Head of caudate nucleus (tissue), 42 donors: ENCODE results near the gene PAX9.

Experiments
- DNase-seq, 42 donors: peaks; one replicate each; pipeline versions ENCODE4 v3.0.0 to v3.0.0-alpha.2; 2020 to 2021; ENCODE audit warnings: mixed read lengths in 7 of 42
- intact Hi-C: fragments of 100-400 bp; cut with DNase I; formaldehyde crosslinking; loops from one replicate; pipeline ENCODE4 v1.15.0; 2022

Gene PAX9

DNA sequence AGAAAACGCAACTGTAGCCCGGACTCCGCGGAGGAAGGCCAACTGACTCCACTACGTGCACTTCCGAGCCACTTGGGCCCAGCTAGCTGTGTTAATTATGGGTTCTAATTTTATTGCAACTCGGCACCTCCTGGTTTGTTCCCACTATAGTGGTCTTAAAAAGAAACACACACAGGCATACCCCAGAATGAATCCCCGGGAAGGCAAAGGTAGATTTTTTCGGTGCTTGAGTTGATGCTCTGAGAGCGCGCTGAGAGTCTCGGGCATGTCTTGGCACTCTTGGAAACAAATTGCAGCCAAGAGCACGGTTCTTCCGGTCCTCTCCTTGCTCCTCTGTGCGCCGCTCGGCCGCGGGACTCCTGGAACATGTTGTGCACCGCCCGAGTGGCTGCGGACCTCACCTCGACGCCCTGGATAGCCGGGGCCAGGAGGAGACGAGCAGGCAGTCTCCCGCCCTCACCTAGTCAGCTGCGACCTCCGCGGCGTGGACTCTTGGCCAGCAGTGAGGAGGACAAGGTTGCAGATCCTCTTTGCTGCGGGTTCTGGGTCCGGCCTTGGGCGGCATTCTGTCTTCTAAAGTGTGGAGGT is 6.8 kb upstream of the PAX9 start:
- DNase-seq: no peak
- intact Hi-C loops: loop anchor here (10.0 kb wide), 1 partner anchor 930 kb away; no protein-coding TSS in a partner anchor

DNA sequence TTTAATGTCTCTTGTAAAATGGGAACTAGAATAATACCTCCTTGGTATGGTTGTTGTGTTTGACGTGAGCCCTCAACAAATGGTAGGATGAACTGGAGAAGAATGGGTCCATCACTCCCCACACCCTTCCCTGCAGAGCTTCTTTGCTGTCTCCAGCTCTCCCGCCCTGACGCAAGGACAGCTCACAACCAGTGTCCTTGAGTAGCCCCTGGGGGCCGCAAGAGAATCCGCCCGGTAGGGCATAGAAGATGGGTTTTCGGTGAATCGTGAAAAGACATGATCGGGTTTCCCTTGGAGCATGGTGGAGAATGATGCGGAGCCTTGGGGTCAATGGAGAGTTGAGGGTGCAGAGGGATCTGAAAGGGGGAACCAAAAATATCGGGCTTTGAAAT is 6.1 kb upstream of the PAX9 start:
- DNase-seq: no peak
- intact Hi-C loops: loop anchor here (10.0 kb wide), 1 partner anchor 929 kb away; no protein-coding TSS in a partner anchor

DNA sequence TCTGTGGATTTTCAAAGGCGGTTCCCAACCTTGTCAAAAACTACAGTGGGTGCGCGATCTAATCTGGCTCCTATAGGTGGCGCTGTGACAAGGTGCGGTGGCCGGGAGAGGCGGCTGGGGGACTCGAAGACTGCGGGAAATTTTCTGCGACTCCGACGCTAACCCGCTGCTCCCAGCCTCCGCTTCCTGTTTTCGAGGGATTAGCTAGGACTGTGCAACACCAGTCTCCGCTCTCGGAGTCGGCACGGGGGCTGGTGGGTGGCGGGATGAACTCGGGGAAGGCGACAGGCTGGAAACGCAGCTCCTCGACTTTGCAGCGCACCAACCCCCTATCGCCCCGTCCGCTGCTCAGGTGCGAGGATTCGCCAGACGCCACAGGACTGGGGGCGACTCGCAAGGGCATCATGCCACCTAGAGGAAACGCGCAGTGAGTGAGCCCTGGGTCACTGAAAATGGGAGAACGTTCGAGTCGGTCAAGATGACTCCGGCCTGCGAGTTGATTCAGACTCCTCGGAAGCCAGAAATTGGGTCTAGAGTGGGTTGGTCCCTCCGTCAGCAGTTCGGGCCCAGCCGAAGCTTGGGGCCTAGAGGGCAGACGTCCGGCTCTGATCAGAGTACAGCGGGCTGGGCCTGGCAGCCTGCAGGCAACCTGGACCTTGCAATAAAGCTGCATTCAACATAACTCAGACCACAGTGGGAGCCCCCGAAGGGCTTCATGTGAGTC is 5.5 kb upstream of the PAX9 start:
- intact Hi-C loops: loop anchor here (10.0 kb wide), 1 partner anchor 929 kb away; no protein-coding TSS in a partner anchor
- no peak for DNase-seq

DNA sequence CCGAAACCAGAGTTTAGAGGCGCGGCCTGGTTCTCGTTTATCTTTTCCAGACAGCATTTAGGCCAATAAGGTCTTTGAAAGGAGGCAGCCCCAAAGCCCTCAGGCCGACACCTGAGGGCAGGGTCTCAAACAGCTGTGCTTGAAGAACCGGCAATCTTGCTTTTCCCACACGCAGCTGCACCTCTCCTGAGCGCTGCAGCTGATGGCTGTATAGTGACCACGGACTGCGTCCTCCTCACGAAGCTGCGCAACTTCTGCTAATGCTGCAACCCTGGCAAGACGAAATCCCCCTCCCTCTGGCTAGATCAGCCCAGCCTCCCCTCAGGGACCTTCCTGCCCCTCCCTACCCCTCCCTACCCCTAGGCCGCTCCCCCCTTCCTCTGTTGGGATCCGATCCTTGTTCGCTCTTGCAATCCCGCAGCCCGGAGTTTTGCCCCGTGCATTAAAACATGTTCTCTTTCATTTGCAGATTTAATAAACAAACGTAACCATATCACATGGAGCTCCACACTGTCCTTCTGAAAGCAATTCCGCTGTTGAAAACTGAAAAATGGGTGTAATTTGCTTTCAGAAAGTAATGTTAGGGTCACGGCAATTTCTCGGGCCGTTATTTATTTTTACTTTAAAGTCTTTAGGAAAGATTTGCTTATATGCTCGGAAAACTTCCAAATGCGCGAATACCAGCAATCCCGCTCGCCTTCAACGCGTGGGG is 4.8 kb upstream of the PAX9 start:
- intact Hi-C loops: loop anchor here (10.0 kb wide), 1 partner anchor 928 kb away; no protein-coding TSS in a partner anchor
- DNase-seq: no peak

DNA sequence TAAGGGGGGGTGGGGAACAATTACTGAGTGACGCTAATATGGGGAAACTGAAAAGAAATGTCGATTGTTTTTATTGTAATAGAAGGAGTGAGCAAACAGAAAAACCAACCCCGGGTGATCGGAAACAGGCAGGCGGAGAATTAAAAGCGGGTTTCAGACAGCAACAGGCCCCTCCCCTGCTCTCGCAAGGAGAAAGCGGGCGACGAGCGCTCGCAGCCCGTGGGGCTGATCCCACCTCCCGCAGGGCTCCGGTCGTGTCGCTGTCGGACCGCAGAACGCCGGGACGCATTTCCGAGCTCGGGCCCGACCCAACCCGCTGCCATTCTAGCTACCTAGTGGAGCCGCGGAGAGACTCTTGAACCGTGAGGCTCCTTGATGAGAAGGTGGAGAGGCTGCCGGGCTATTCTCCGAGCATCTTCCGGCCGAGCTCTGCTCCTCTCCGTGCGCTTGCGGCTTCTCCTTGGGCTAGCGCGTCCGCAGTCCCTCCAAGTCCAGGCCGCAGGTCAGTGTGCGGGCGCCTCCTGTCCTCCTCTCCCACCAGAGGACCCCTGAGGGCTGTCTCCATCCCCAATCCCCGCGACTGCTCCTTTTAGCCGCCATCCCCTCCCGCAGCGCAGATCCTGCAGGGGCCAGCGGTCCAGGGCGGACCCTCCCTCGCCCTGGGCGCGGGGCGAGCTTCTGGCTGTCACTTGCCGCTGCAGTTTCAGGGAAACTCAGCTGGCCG is 4.1 kb upstream of the PAX9 start:
- DNase-seq: no peak
- intact Hi-C loops: loop anchor here (10.0 kb wide), 1 partner anchor 927 kb away; no protein-coding TSS in a partner anchor

DNA sequence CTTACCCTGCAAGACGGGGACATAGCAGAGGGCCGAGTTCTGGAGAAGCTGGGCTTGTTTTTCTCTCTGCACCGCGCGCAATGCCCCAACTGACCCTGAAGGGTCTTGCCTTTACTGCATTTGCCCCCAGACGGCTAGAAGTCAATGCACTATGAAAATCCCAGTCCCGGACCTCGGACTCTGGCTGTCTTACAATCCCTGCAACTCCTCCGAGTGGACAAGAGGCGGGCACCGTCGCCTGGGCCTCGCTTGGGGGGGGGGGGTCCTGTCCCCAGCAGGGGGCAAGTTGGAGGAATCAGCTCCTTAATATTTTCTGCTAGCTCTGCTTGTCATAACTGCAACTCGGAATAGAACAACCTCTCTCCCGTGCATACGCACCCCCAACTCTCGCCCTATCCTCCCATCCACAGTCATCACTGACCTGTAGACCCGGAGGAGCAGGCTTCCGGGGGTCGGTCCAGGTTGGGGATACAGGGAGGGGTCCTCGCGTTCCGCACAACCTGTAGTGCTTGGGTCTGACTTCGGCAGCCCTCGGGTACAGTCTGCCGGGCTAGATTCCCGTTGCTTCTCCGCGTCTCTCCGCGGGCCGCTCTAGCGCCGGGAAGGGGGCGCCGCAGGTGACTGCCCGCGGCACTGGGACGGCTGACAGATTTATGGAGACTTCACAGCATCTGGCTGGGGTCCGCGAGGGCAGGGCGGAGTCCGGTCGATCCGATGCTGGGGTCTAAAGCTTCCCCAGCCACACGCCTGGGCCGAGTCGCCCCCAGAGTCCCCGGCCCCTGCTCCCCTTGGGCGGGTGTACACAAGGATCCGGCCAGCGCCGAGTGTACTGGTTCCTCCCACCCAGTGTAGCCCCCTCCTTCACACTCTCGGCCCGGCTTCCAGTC is 3.3 kb upstream of the PAX9 start:
- intact Hi-C loops: loop anchor here (10.0 kb wide), 1 partner anchor 926 kb away; no protein-coding TSS in a partner anchor
- no peak for DNase-seq

DNA sequence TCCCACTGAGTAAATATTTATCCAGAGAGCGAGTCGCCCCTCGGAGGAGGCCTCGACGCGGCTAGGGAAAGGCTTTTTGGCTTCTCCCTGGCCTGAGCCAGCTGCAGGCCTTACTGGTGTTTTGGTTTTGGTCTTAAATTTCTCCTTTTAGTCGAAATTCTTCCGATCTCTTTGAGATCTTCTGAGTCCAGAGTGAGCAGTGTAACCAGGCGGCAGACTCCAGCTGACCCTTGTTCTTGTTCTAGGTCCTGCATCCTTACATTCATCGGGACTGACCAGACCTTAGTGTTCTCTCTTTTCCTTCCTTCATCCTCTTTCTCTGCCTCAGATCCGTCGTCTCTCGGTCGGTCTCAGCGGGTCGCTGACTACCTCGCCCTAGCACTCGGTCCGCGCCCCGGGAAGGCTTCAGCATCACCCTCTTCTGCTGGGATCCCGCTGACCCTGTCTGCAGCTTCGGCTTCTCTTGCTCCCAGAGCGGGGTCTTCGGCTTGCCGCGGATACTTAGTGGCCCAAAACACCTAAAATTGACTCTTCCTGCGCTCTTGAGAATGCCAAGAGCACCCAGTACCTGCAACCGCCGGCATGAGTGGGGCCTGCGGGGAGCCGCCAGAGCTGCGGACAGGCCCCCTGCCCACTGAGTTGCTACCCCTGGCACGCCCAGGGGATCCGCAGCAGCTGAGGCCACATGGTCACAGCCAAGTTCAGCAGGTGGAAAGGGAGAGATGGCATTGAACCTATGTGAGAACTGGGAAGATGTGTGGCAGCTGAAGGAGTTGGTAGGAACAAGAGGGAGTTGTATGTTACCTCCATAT is 2.4 kb upstream of the PAX9 start:
- intact Hi-C loops: loop anchor here (10.0 kb wide), 1 partner anchor 926 kb away; no protein-coding TSS in a partner anchor
- DNase-seq: no peak

DNA sequence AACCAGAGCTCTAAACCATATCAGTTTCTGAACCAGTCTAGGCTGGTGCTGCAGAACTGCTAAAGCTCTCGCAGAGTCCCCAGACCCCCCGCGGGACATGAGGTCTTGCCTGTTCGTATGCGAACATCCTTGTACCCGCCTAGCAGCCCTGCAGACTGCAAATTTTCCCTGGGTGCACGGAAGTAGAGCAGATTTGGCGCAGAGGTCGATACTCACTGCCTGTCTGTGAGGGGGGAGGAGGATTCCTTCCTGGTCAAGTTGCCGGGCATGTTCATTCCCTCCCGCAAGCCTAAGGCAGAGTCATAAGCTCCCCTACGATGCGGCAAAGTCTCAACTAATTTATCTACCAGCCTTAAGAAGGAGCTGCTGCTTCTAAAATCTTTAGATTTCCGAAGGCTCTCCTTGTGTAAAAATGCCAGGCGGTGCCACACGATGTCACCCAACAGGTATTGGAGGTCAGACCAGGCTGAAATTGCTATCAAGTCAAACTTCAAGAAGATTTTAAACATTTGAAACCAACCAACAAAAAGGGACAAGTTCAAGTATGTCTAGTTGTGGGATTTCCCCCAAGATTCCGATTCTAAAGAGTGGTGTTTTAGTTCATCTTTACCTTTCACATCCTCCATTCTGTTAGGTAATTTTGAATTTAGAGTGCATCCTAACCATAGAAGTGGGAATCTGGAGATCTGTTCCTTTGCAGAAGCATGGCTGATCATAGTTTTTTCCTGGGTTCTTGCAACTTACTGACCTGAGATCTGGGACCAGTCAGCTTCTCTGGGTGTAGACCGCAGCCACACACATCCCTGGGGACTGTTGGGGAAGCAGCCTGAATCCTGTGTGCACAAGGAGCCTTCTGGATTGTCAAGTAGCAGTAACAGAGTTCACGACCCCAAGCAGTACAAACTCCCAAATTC is 1.6 kb upstream of the PAX9 start:
- no peak for DNase-seq
- intact Hi-C loops: loop anchor here (10.0 kb wide), 2 partner anchors 135 to 925 kb away; partner anchors contain the start of gene NKX2-1

DNA sequence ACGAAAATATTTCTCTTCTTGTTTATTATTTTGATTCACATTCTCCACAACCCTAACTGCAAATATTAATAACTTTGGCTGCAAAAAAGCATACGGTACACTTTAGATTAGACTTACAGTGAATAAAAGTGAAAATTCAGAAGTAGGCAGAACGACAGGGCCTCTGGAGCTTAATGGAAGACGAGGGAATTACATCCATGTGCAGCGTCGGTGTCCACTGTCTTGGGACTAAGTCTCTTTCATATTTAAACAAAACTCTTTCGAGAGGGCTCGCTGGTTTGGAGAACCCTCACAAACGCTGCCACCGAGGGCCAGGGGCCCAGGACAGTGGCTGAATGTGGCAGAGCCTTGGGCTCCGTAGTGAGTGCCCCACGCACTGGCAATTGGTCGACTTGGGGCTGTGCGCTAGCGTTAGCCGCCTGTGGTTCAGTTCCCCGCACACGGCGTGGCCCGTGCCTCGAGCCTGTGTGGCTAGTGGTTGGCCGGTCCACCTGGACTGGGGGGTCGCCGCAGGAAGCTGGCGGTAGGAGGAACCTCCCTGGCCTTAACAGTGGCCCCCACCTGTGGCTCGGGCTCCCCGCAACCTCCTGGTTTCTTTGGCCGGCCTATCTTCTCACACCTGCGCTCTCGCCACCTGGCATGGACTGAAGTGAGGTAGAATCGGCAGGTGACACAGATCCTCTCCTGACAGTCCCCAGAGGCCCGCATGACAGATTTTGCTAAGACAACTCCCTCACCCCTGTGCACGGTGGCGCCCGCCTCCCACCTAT is 739 bp upstream of the PAX9 start:
- DNase-seq: no peak
- intact Hi-C loops: loop anchor here (10.0 kb wide), 1 partner anchor 136 kb away; the partner anchor contains the start of gene NKX2-1

DNA sequence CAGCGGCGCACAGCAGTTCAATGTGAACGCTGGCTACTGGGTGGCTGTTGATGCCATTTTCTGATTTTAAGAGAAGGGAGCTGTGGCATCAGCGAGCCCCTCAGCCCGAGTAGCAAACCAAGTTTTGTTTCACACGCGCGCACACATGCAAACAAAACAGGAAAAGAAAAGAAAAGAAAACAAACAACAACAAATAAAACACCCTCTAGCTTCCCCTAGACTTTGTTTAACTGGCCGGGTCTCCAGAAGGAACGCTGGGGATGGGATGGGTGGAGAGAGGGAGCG is 540 bp downstream of the PAX9 start:
- DNase-seq: no peak
- intact Hi-C loops: loop anchor here (10.0 kb wide), 1 partner anchor 137 kb away; the partner anchor contains the start of gene NKX2-1

DNA sequence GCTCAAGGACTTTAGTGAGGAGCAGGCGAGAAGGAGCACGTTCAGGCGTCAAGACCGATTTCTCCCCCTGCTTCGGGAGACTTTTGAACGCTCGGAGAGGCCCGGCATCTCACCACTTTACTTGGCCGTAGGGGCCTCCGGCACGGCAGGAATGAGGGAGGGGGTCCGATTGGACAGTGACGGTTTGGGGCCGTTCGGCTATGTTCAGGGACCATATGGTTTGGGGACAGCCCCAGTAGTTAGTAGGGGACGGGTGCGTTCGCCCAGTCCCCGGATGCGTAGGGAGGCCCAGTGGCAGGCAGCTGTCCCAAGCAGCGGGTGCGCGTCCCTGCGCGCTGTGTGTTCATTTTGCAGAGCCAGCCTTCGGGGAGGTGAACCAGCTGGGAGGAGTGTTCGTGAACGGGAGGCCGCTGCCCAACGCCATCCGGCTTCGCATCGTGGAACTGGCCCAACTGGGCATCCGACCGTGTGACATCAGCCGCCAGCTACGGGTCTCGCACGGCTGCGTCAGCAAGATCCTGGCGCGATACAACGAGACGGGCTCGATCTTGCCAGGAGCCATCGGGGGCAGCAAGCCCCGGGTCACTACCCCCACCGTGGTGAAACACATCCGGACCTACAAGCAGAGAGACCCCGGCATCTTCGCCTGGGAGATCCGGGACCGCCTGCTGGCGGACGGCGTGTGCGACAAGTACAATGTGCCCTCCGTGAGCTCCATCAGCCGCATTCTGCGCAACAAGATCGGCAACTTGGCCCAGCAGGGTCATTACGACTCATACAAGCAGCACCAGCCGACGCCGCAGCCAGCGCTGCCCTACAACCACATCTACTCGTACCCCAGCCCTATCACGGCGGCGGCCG is 1.1 kb downstream of the PAX9 start:
- no peak for DNase-seq
- intact Hi-C loops: loop anchor here (10.0 kb wide), 1 partner anchor 138 kb away; the partner anchor contains the start of gene NKX2-1

DNA sequence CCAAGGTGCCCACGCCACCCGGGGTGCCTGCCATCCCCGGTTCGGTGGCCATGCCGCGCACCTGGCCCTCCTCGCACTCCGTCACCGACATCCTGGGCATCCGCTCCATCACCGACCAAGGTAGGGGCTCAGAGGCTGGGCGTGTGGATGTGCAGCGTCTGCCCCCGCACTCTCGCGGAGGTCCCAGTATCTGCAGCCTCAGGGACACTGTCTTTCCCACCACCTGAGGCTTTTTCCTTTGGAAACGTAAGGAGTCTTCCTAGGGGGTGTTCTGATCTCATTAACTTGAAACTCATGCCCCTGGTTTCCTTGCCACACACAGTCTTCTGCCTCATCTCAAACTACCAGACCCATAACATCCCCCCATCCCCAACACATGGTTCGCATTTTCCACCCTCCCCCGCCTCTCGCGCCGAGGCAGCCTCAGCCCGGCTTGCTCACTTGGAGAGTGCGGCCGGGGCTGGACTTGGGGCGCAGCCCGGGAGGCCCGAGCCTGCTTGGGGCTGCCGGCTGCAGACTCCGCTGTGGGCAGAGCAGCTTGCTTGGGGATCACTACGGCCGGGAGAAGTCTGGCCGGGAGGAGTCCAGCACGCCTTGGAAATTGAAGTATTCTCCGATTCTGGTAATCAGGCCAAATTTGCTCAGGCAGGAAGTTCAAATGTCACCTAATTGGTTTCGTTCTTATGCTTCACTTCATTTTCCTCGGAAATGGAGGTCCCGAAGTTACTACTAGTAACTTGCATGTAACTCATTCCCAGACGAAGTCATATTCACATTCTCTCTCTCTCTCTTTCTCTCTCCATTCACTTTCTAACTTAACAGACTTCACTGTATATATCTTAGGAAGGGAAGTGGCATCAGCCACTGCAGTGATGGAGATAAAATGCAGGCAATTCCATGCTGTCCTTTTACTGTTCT is 2.0 kb downstream of the PAX9 start:
- no peak for DNase-seq

More for the DNA sequence above, 2.0 kb downstream of the PAX9 start:
- intact Hi-C loops: loop anchor here (10.0 kb wide), 1 partner anchor 139 kb away; the partner anchor contains the start of gene NKX2-1
